Activated CD4-positive, alpha-beta T cell treated with anti-CD3 and anti-CD28 coated beads for 36 hours (primary cell): ENCODE results near the gene STK38L. TPM values are rescaled to one million over a fixed set of nuclear protein-coding genes. Genes with fewer than 3 reads are reported as not detected.

Experiments
- ATAC-seq: fragments of 200-7000 bp; cut with Tn5 transposase; one replicate; pipeline ENCODE4 v1.10.0; 2021; ENCODE audit warnings: mild to moderate bottlenecking, moderate library complexity
- CTCF ChIA-PET: fragments of 350-600 bp; sonication (Branson Sonifier 250); formaldehyde crosslinking; loops from one replicate; lab custom pipeline; 2021; ENCODE audit warnings: antibody characterized with exemption; lab: Charles Lee
- POLR2A ChIA-PET: fragments of 350-600 bp; sonication (Branson Sonifier 250); formaldehyde crosslinking; loops from one replicate; lab custom pipeline; 2021; ENCODE audit warnings: antibody characterized with exemption, inconsistent platforms; lab: Charles Lee
- DNase-seq: peaks from one replicate; pipeline ENCODE4 v3.0.0-alpha.2; 2020
- H3K27ac Mint-ChIP-seq: one replicate; pipeline ENCODE4 v1.8.0; 2021; ENCODE audit warnings: mixed read lengths
- H3K27me3 Mint-ChIP-seq: one replicate; pipeline ENCODE4 v1.8.0; 2021; ENCODE audit warnings: mixed read lengths
- H3K36me3 Mint-ChIP-seq: one replicate; pipeline ENCODE4 v1.8.0; 2021; ENCODE audit warnings: low read depth, mixed read lengths
- H3K4me1 Mint-ChIP-seq: one replicate; pipeline ENCODE4 v1.8.0; 2021; ENCODE audit warnings: mixed read lengths
- H3K4me3 Mint-ChIP-seq: one replicate; pipeline ENCODE4 v1.8.0; 2021; ENCODE audit warnings: mild to moderate bottlenecking, moderate library complexity, mixed read lengths
- H3K9me3 Mint-ChIP-seq: one replicate; pipeline ENCODE4 v1.8.0; 2021; ENCODE audit warnings: low read depth, mixed read lengths
- intact Hi-C, 2 experiments: fragments of 100-400 bp; cut with DNase I in 1 of 2; cut with micrococcal nuclease in 1 of 2; formaldehyde crosslinking; loops; one replicate each; pipeline versions ENCODE4 v1.14.2 to v1.15.1; 2022 to 2024; cut with DNase I, micrococcal nuclease
- total RNA-seq, 2 experiments: library from RNA; stranded (reverse); gene quantifications; one replicate each; pipeline ENCODE4 v1.2.3, GENCODE V29; 2021

STK38L gene
- total RNA-seq, 2 experiments from 2014 or later, result 24.9 to 30.4 TPM

DNA sequence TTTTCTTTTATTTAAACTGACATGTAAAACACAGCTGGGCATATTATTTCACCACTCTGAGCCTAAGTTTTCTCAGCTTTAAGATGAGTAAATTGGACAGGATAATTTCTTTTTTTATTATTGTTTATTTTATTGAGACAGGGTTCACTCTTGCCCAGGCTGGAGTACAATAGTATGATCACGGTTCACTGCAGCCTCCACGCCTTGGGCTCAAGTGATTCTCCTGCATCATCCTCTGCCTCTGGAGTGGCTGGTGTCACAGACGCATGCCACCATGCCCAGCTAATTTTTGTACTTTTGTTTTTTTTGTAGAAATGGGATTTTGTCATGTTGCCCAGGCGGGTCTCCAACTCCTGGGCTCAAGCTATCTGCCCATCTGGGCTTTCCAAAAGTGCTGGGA is 101.3 kb downstream of the STK38L start:
- peaks cover 5% of the 10 kb centered on the region for H3K27me3 Mint-ChIP-seq
- H3K4me1 Mint-ChIP-seq, result peaks cover 3% of the 10 kb centered on the region
- H3K9me3 Mint-ChIP-seq, result no peaks in the 10 kb centered on the region
- CTCF ChIA-PET, result no interaction called here
- no peak overlapping the region for H3K4me3 Mint-ChIP-seq
- POLR2A ChIA-PET, result no interaction called here
- DNase-seq, result no peak
- intact Hi-C loops, result no loop called here
- no peak for ATAC-seq
- no peak overlapping the region for H3K27ac Mint-ChIP-seq
- no peaks in the 10 kb centered on the region for H3K36me3 Mint-ChIP-seq

DNA sequence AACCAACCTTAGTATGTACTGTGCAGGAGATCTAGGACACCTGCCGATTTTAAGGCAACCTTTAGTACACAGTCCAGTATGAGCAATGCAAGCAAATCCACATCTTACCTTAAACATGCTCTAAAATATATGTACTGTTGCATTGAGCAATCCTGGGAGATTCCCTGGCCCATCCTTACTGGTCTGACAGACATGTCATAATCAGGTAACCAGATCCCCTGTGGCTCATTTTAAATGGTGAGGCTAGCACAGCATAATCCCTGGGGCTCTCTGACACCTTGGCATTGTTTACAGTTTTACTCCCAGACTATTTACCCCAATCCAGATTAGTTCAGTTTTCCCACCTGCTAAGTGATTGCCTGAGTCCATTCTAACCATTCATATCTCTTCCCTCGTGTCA is 103.7 kb downstream of the STK38L start:
- intact Hi-C loops, result no loop called here
- DNase-seq (no peak), ATAC-seq (no peak)
- ChIA-PET CTCF (no interaction called here), POLR2A (interaction anchor here (0.6 kb wide), 1 partner anchor 12 kb away, joined by 3 read pairs; no protein-coding TSS in a partner anchor)
- peaks cover 7% of the 10 kb centered on the region for H3K27me3 Mint-ChIP-seq
- no peak overlapping the region for H3K27ac Mint-ChIP-seq
- H3K4me3 Mint-ChIP-seq, result no peak overlapping the region
- no peaks in the 10 kb centered on the region for H3K9me3 Mint-ChIP-seq
- no peaks in the 10 kb centered on the region for H3K4me1 Mint-ChIP-seq
- no peaks in the 10 kb centered on the region for H3K36me3 Mint-ChIP-seq

DNA sequence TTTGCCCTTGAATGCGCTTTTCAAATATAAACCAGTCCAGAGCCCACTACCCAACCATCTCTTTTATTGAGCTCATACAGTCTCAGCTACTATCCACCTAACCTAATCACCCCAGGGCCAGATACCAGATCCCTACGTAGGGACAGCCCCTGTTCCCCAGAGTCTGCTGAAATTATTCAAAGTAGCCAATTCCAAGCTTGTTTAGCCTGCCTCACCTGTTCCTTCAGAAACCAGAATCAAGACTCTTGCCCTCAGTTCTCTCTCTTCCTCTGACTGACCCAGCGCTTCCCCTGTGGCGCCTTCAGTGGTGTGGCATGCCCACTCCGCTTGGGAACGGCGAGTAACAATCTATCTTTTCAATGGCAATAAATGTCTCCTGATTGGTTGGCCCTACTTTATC is 107.4 kb downstream of the STK38L start:
- H3K27me3 Mint-ChIP-seq, result peaks cover 7% of the 10 kb centered on the region
- no peak overlapping the region for H3K4me3 Mint-ChIP-seq
- no peaks in the 10 kb centered on the region for H3K36me3 Mint-ChIP-seq
- H3K4me1 Mint-ChIP-seq, result no peaks in the 10 kb centered on the region
- DNase-seq (no peak), ATAC-seq (no peak)
- intact Hi-C loops, result no loop called here
- POLR2A ChIA-PET, result no interaction called here
- H3K27ac Mint-ChIP-seq, result no peak overlapping the region
- CTCF ChIA-PET, result interaction anchor here (1.0 kb wide), 1 partner anchor 34 kb away, joined by 3 read pairs; no protein-coding TSS in a partner anchor
- H3K9me3 Mint-ChIP-seq, result no peaks in the 10 kb centered on the region

DNA sequence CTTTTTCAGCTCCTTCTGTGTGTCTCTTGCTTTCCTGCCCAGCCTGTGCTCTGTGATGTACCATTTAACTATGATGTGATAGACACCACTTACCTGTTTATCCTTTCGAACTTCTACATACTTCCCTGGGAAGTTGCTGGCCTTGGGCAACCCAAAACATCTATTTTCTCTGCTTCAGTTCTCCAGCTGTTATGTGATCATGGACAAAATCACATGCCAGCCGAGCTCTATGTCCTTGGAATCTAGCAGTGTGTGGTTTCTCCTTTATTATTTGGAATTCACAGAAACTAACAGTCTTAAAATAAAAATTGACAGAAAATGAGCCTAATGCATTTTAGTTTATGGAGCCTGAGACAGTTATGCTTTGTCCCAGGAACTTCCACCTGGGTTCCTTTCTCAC is 111.4 kb downstream of the STK38L start:
- POLR2A ChIA-PET, result no interaction called here
- no peak for DNase-seq
- no peak overlapping the region for H3K27ac Mint-ChIP-seq
- H3K4me1 Mint-ChIP-seq, result no peaks in the 10 kb centered on the region
- intact Hi-C loops, result no loop called here
- no peak for ATAC-seq
- H3K9me3 Mint-ChIP-seq, result no peaks in the 10 kb centered on the region
- CTCF ChIA-PET, result interaction anchor here (1.1 to 1.2 kb wide), 2 partner anchors 14 to 192 kb away, joined by 3 to 6 read pairs; no protein-coding TSS in a partner anchor
- H3K27me3 Mint-ChIP-seq, result peaks cover 13% of the 10 kb centered on the region
- H3K4me3 Mint-ChIP-seq, result no peak overlapping the region
- no peaks in the 10 kb centered on the region for H3K36me3 Mint-ChIP-seq

DNA sequence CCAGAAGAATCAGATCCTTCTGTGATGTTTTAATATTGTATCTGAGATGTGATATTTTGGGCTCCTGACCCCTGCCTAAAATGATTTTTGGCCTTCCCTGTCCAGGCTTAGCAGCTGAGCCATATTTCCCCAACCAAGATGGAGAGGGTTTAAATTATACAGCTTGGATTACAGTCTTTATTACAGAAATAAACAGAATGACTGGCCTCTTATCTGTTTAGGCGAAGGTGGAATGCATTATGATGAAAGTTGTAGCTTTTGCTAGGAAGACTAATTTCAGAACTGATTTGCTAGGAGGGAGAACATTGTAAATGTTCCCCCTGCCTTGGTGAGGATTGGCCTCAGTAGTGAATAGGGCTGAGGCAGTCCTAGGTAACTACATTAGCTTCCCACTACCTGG is 111.9 kb downstream of the STK38L start:
- no peak for DNase-seq
- H3K27ac Mint-ChIP-seq, result no peak overlapping the region
- POLR2A ChIA-PET, result no interaction called here
- peaks cover 13% of the 10 kb centered on the region for H3K27me3 Mint-ChIP-seq
- no peaks in the 10 kb centered on the region for H3K36me3 Mint-ChIP-seq
- intact Hi-C loops, result no loop called here
- no peaks in the 10 kb centered on the region for H3K9me3 Mint-ChIP-seq
- no peak overlapping the region for H3K4me3 Mint-ChIP-seq
- CTCF ChIA-PET, result interaction anchor here (0.6 to 1.2 kb wide), 3 partner anchors 13 to 253 kb away, joined by 3 to 6 read pairs (median 3); no protein-coding TSS in a partner anchor
- ATAC-seq, result no peak
- no peaks in the 10 kb centered on the region for H3K4me1 Mint-ChIP-seq

DNA sequence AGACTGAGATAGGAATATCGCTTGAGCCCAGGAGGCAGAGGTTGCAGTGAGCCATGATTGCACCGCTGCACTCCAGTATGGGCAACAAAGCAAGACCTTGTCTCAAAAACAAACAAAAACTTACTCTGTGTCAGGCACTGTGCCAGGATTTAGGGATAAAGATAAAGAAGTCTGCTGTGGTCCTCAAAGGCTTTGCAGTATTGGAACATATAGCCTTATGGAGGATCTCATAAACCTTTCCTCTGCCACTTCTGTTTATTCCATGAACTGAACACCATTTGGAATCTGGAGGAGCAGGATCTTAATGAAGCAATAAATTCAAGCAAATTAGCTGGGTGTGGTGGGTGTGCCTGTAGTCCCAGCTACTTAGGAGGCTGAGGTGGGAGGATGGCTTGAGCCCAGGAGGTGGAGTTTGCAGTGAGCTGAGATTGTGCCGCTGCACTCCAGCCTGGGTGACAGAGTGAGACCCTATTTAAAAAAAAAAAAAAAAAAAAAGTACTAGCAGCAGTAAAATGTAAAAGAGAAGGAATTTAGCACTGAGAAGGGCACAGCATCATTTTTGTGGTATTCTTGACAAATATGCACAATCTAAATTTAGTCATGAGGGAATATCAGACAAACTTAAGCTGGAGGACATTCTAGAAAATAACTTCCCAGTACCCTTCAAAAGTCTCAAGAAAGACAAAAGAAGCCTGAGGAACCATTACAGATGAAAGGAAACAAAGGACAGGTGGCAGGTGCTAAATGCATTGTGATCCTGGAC is 115.7 kb downstream of the STK38L start:
- no peak overlapping the region for H3K27ac Mint-ChIP-seq
- ATAC-seq, result no peak
- H3K9me3 Mint-ChIP-seq, result peaks cover 2% of the 10 kb centered on the region
- CTCF ChIA-PET, result interaction anchor here (0.9 kb wide), 1 partner anchor 25 kb away, joined by 3 read pairs; no protein-coding TSS in a partner anchor
- H3K4me1 Mint-ChIP-seq, result no peaks in the 10 kb centered on the region
- H3K27me3 Mint-ChIP-seq, result peaks cover 15% of the 10 kb centered on the region
- no peaks in the 10 kb centered on the region for H3K36me3 Mint-ChIP-seq
- POLR2A ChIA-PET, result interaction anchor here (0.6 kb wide), 1 partner anchor 12 kb away, joined by 3 read pairs; no protein-coding TSS in a partner anchor
- no peak overlapping the region for H3K4me3 Mint-ChIP-seq
- no peak for DNase-seq
- intact Hi-C loops, result no loop called here

DNA sequence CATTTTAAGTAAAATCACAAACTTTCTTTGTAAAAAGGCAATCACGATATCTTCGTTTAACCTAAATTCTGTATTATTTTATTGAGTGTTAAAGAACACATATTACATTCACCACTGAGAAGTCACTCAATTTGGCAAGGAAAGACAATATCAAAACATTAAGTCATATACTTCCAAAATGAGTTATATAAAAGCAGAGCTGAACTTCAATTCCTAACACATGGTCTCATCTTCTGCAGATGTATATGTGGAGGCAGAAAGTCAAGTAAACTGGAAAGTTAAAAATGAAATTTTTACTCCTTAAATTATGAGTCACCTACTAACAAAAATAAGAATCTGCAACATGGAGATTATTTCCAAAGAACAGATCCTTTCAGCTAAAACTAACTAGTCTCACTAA is 117.3 kb downstream of the STK38L start:
- H3K4me3 Mint-ChIP-seq, result no peak overlapping the region
- ChIA-PET CTCF (interaction anchor here (0.7 to 0.8 kb wide), 2 partner anchors 222 to 1425 kb away, joined by 3 to 5 read pairs; no protein-coding TSS in a partner anchor), POLR2A (no interaction called here)
- ATAC-seq (no peak), DNase-seq (no peak)
- H3K27ac Mint-ChIP-seq, result no peak overlapping the region
- peaks cover 2% of the 10 kb centered on the region for H3K9me3 Mint-ChIP-seq
- intact Hi-C loops, result no loop called here
- no peaks in the 10 kb centered on the region for H3K4me1 Mint-ChIP-seq
- H3K36me3 Mint-ChIP-seq, result no peaks in the 10 kb centered on the region
- H3K27me3 Mint-ChIP-seq, result peaks cover 15% of the 10 kb centered on the region

DNA sequence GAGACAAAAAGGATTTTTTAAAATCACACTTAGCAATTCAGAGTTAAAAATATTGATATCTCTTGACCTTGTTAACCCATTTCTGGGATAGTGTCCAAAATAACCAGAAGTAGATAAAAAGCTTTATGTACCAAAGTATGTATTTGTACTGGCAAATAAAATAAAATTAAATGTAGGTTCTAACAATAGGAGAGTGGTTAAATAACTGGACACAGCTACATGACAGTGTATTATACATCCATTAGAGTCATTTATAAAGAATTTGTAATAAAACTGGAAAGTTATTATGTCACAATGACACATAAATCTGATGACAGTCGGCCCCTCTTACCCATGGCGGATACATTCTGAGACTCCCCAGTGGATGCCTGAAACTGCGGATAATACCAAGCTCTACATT is 122.5 kb downstream of the STK38L start:
- DNase-seq (no peak), ATAC-seq (no peak)
- Mint-ChIP-seq H3K27ac (no peak overlapping the region), H3K9me3 (peaks cover 2% of the 10 kb centered on the region), H3K36me3 (peaks cover 8% of the 10 kb centered on the region), H3K27me3 (peaks cover 3% of the 10 kb centered on the region), H3K4me3 (no peak overlapping the region), H3K4me1 (no peaks in the 10 kb centered on the region)
- ChIA-PET POLR2A (no interaction called here), CTCF (interaction anchor here (1.2 to 1.4 kb wide), 2 partner anchors 18 to 24 kb away, joined by 3 to 6 read pairs; no protein-coding TSS in a partner anchor)
- intact Hi-C loops, result no loop called here

DNA sequence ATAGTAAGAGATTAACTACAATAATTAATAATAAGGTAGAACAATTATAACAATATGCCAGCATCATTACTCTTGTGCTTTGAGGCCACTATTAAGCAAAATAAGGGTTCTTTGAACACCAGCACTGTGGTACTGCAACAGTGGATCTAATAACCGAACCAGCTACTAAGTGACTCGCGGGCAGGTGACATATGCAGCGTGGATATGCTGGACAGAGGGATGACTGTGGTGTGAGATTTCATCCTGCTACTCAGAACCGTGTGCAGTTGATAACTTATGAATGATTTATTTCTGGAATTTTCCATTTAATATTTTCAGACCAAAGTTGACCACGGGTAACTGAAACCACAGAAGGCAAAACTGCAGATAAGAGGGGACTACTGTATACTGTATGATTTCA is 123.0 kb downstream of the STK38L start:
- H3K4me1 Mint-ChIP-seq, result no peaks in the 10 kb centered on the region
- H3K4me3 Mint-ChIP-seq, result no peak overlapping the region
- POLR2A ChIA-PET, result no interaction called here
- CTCF ChIA-PET, result interaction anchor here (1.2 to 1.4 kb wide), 2 partner anchors 17 to 24 kb away, joined by 3 to 6 read pairs; no protein-coding TSS in a partner anchor
- DNase-seq, result no peak
- H3K27ac Mint-ChIP-seq, result no peak overlapping the region
- no peak for ATAC-seq
- H3K27me3 Mint-ChIP-seq, result peaks cover 3% of the 10 kb centered on the region
- intact Hi-C loops, result no loop called here
- peaks cover 2% of the 10 kb centered on the region for H3K9me3 Mint-ChIP-seq
- peaks cover 9% of the 10 kb centered on the region for H3K36me3 Mint-ChIP-seq

Other genes starting within 250 kb of the STK38L start
- gene TM7SF3, start 229.9 kb upstream of the STK38L start, total RNA-seq, result 10 to 100 TPM; 29.4 to 34.0 TPM
- gene MED21, start 221.7 kb upstream of the STK38L start, total RNA-seq, result 10 to 100 TPM; 25.1 to 33.3 TPM
- not detected for gene C12orf71, start 161.7 kb upstream of the STK38L start, total RNA-seq
- gene BMAL2, start 88.5 kb downstream of the STK38L start, total RNA-seq, result 10 to 100 TPM; 10.9 to 13.2 TPM
- under 1 TPM in 1 of 2 experiments, not detected in 1; 0.23 TPM for gene SMCO2, start 202.4 kb downstream of the STK38L start, total RNA-seq